NB4 (cell line): ENCODE results near the gene ITIH1.

Experiments
- CTCF ChIP-seq: IDR thresholded peaks from one replicate; pipeline ENCODE4 v1.5.1; 2012; ENCODE audit warnings: low read depth, low read length
- MYC ChIP-seq: IDR thresholded peaks from 2 replicates; pipeline ENCODE4 v1.6.1; 2011; ENCODE audit warnings: low read depth, low read length
- POLR2A ChIP-seq: IDR thresholded peaks from 2 replicates; pipeline ENCODE4 v1.6.1; 2011; ENCODE audit warnings: mild to moderate bottlenecking; ENCODE audit not compliant: insufficient read length; ENCODE audit errors: extremely low read depth

GRCh38 chr3:52790741-52791140 lies 13.3 kb downstream of the ITIH1 start:
- no peak for TF ChIP-seq CTCF
- no peak for TF ChIP-seq POLR2A
- no peak for TF ChIP-seq MYC
